ENCODE results near the gene ZNF556.

ZNF556 gene

DNA sequence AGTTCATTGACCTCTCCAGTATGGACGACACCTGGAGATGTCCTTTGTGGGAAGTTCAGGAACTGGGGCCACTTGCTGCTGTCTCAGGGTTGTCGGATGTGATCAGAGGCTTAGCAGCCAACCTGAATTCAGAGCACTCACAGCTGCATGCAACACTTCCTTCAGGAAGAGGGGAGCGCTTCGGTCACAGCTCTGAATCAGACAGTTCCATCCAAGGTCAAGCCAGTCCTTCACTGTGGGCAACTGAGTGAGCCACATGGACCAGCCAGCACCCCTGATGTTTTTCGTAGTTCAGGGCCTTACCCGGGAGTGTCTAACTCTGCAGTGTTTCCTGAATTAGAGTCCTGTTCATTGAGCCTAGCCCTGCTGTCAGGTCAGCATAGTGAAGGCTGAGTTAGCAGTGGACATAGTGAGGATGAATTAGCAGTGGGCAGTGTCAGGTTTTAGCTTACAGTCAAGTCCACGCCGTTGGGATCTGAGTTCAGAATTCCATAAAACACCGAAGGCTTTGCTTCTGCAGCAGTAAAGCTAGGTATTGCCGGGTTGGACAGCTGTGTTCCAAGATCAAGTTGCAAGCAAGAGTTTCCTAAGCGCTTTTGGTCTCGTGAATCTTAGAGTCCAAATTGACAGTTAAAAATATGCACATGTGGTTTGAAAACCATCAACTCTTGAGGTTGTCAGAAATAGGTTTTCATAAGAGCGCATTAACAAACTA, 20.8 kb upstream of the ZNF556 start:
- TF ChIP-seq, protein P1, sequence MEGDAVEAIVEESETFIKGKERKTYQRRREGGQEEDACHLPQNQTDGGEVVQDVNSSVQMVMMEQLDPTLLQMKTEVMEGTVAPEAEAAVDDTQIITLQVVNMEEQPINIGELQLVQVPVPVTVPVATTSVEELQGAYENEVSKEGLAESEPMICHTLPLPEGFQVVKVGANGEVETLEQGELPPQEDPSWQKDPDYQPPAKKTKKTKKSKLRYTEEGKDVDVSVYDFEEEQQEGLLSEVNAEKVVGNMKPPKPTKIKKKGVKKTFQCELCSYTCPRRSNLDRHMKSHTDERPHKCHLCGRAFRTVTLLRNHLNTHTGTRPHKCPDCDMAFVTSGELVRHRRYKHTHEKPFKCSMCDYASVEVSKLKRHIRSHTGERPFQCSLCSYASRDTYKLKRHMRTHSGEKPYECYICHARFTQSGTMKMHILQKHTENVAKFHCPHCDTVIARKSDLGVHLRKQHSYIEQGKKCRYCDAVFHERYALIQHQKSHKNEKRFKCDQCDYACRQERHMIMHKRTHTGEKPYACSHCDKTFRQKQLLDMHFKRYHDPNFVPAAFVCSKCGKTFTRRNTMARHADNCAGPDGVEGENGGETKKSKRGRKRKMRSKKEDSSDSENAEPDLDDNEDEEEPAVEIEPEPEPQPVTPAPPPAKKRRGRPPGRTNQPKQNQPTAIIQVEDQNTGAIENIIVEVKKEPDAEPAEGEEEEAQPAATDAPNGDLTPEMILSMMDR (IDR thresholded peaks at IDR 0.05; ENCODE audit: poor library complexity, severe bottlenecking) = no peak
- no peaks in the 10 kb centered on the region for H3K4me1 ChIP-seq (ENCODE audit: insufficient read depth, poor library complexity, severe bottlenecking)
- H3K27ac ChIP-seq (ENCODE audit: poor library complexity, severe bottlenecking) = no peak overlapping the region
- H3K27me3 ChIP-seq (ENCODE audit: insufficient read depth, poor library complexity, severe bottlenecking) = no peaks in the 10 kb centered on the region
- peaks cover 23% of the 10 kb centered on the region for H3K36me3 ChIP-seq (ENCODE audit: low read depth)
- no peak overlapping the region for H3K4me3 ChIP-seq (ENCODE audit: severe bottlenecking)
- ATAC-seq (ENCODE audit: low read depth) (no peak), DNase-seq (ENCODE audit: low spot score) (no peak)
- peaks cover 5% of the 10 kb centered on the region for H3K9me3 ChIP-seq (ENCODE audit: severe bottlenecking)

DNA sequence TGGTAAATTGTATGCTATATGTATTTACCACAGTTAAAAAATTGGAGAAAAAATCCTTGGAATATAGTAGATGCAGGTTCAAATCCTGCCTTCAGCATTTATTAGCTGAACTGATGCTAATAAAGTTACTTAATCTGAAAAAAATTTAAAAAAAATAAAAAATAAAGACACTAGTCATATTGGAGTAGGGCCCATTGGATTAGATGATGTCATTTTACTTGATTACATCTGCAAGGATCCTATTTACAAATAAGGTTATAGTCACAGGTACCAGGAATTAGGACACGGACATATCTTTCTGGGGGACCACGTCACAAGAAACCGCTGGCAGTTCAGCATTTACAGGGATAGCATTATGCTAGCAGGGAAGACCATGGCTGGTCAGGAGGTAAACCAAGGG, 19.6 kb upstream of the ZNF556 start:
- Histone ChIP-seq H3K27me3 (ENCODE audit: insufficient read depth, poor library complexity, severe bottlenecking) (no peaks in the 10 kb centered on the region), H3K4me1 (ENCODE audit: insufficient read depth, poor library complexity, severe bottlenecking) (no peaks in the 10 kb centered on the region), H3K9me3 (ENCODE audit: severe bottlenecking) (peaks cover 11% of the 10 kb centered on the region), H3K36me3 (ENCODE audit: low read depth) (peaks cover 35% of the 10 kb centered on the region), H3K27ac (ENCODE audit: poor library complexity, severe bottlenecking) (no peak overlapping the region), H3K4me3 (ENCODE audit: severe bottlenecking) (no peak overlapping the region)
- no peak for DNase-seq (ENCODE audit: low spot score)
- TF ChIP-seq, protein P1 (IDR thresholded peaks at IDR 0.05; ENCODE audit: poor library complexity, severe bottlenecking) = no peak
- no peak for ATAC-seq (ENCODE audit: low read depth)

DNA sequence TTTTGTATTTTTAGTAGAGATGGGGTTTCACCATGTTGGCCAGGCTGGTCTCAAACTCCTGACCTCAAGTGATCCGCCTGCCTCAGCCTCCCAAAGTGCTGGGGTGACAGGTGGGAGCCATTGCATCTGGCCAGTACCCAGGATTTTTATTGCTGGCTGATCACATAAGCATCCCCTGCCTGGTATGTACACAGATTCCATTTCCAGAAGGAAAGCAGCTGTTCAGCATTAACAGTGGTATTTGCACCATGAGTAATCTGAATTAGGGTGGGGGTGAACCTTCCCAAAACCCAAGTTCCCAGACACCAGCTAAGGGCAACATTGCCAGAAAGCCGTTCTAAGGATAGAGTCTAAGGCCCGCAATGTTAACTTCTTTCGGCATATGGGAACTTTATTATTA, 18.5 kb upstream of the ZNF556 start:
- H3K27ac ChIP-seq (ENCODE audit: poor library complexity, severe bottlenecking) = no peak overlapping the region
- H3K9me3 ChIP-seq (ENCODE audit: severe bottlenecking) = peaks cover 14% of the 10 kb centered on the region
- H3K27me3 ChIP-seq (ENCODE audit: insufficient read depth, poor library complexity, severe bottlenecking) = no peaks in the 10 kb centered on the region
- peaks cover 46% of the 10 kb centered on the region for H3K36me3 ChIP-seq (ENCODE audit: low read depth)
- no peak for ATAC-seq (ENCODE audit: low read depth)
- no peaks in the 10 kb centered on the region for H3K4me1 ChIP-seq (ENCODE audit: insufficient read depth, poor library complexity, severe bottlenecking)
- TF ChIP-seq, protein P1 (IDR thresholded peaks at IDR 0.05; ENCODE audit: poor library complexity, severe bottlenecking) = no peak
- H3K4me3 ChIP-seq (ENCODE audit: severe bottlenecking) = no peak overlapping the region
- no peak for DNase-seq (ENCODE audit: low spot score)

DNA sequence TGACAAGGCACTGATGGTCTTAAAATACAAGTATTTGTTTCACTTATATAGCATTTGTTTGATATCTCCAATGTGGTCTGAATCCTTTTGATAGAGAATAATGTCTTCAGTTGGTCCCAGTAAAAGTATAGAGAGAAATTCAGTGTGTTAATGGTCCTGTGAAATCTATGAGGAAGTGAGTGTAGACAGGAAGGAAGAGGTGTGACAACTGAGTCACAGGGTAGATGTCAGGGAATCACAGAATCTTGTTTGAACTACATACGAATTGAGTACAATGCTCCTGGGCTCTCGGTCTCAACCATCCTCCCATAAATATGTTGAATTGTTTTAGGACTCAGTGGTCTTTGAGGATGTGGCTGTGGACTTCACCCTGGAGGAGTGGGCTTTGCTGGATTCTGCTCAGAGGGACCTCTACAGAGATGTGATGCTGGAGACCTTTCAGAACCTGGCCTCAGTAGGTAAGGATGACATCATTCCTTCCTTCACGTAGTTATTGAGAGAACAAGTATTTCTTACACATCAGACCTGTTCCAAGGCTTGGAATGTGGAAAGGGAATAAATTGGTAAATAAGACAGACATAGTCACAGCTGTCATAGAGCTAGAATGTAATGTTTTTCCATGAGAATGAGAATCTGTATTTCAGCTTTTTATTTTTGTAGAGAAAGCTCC, 16.7 kb upstream of the ZNF556 start:
- ATAC-seq (ENCODE audit: low read depth) (no peak), DNase-seq (ENCODE audit: low spot score) (no peak)
- Histone ChIP-seq H3K27ac (ENCODE audit: poor library complexity, severe bottlenecking) (no peak overlapping the region), H3K4me3 (ENCODE audit: severe bottlenecking) (no peak overlapping the region), H3K4me1 (ENCODE audit: insufficient read depth, poor library complexity, severe bottlenecking) (no peaks in the 10 kb centered on the region), H3K36me3 (ENCODE audit: low read depth) (peaks cover 54% of the 10 kb centered on the region), H3K27me3 (ENCODE audit: insufficient read depth, poor library complexity, severe bottlenecking) (no peaks in the 10 kb centered on the region), H3K9me3 (ENCODE audit: severe bottlenecking) (peaks cover 23% of the 10 kb centered on the region)
- TF ChIP-seq, protein P1 (IDR thresholded peaks at IDR 0.05; ENCODE audit: poor library complexity, severe bottlenecking) = no peak

DNA sequence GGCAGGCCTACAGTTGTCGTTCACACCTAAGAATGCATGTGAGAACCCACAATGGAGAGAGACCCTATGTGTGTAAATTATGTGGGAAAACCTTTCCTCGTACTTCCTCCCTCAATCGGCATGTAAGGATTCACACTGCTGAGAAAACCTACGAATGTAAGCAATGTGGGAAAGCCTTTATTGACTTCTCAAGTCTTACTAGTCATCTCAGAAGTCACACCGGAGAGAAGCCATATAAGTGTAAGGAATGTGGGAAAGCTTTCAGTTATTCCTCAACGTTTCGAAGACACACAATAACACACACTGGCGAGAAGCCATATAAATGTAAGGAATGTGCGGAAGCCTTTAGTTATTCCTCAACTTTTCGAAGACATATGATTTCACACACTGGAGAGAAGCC, 14.5 kb upstream of the ZNF556 start:
- TF ChIP-seq, protein P1 (IDR thresholded peaks at IDR 0.05; ENCODE audit: poor library complexity, severe bottlenecking) = no peak
- no peaks in the 10 kb centered on the region for H3K4me1 ChIP-seq (ENCODE audit: insufficient read depth, poor library complexity, severe bottlenecking)
- no peak for DNase-seq (ENCODE audit: low spot score)
- H3K36me3 ChIP-seq (ENCODE audit: low read depth) = peaks cover 48% of the 10 kb centered on the region
- H3K27me3 ChIP-seq (ENCODE audit: insufficient read depth, poor library complexity, severe bottlenecking) = no peaks in the 10 kb centered on the region
- H3K27ac ChIP-seq (ENCODE audit: poor library complexity, severe bottlenecking) = no peak overlapping the region
- H3K4me3 ChIP-seq (ENCODE audit: severe bottlenecking) = no peak overlapping the region
- ATAC-seq (ENCODE audit: low read depth) = no peak
- H3K9me3 ChIP-seq (ENCODE audit: severe bottlenecking) = peaks cover 23% of the 10 kb centered on the region

Measured in RWPE2 (cell line).